Bronchial epithelial cell (primary cell): Measurements from ENCODE around the gene MRLN. TPM values are rescaled to one million over a fixed set of nuclear protein-coding genes. Genes with fewer than 3 reads are reported as not detected.
"Not testable (repeated sequence)": the region's sequence is repeated elsewhere in the genome, so short reads cannot be mapped to it uniquely, and the experiment has no call there.

Experiments used
- DNase-seq: peaks from one replicate; pipeline ENCODE4 v3.0.0-alpha.2; 2010; ENCODE audit warnings: low read depth
- FAIRE-seq: peaks from 2 replicates; lab custom pipeline; 2011; peaks lifted over from hg19 to GRCh38; lab: Jason Lieb, UNC
- H3K27me3 ChIP-seq: 2 replicates; pipeline ENCODE4 v1.5.1; 2011; ENCODE audit warnings: low read length; ENCODE audit not compliant: control insufficient read depth, insufficient read depth
- H3K36me3 ChIP-seq: 2 replicates; pipeline ENCODE4 v1.5.1; 2011; ENCODE audit warnings: low read length; ENCODE audit not compliant: control insufficient read depth, insufficient read depth
- H3K4me3 ChIP-seq: 2 replicates; pipeline ENCODE4 v1.5.1; 2011; ENCODE audit warnings: mild to moderate bottlenecking, low read depth, low read length, control low read depth
- CTCF ChIP-seq: IDR thresholded peaks from 2 replicates; pipeline ENCODE4 v1.5.1; 2011; ENCODE audit warnings: mild to moderate bottlenecking, moderate library complexity, low read length, control low read depth, inconsistent platforms; ENCODE audit not compliant: insufficient read depth, severe bottlenecking
- total RNA-seq: library from RNA; depleted of rRNA; stranded (reverse); fragments of >200 nt; gene quantifications from 2 replicates; pipeline ENCODE4 v1.2.1, GENCODE V29; 2014

Gene MRLN
- total RNA-seq, 1 donor from 2014 or later = not detected

- DNase-seq (no peak), FAIRE-seq (no peak)
- no peak for TF ChIP-seq CTCF
- Histone ChIP-seq H3K4me3 (no peak overlapping the region), H3K36me3 (no peaks in the 10 kb centered on the region), H3K27me3 (no peaks in the 10 kb centered on the region)
Measured at GRCh38 chr10:59750155-59750945, 2.9 kb downstream of the MRLN start.

DNA sequence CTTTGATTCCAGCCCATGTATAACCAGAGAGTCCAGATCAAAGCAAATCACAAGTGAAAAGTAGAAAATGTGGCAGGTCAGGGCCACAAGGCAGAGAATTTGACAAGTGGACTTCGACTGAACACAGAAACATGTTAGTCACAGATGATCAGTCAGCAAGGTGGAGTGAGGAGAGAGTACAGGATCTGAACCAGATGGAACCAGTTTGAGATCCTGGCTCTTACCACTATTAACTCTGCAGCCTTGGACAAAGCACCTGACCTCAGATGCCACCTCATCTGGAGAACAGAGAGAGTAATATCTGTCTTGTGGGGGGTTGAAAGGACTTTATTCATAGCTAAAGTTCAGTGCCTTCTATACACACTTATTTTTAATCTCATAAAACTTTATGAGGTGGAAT is 4.4 kb downstream of the MRLN start:
- Histone ChIP-seq H3K4me3 (no peak overlapping the region), H3K27me3 (no peaks in the 10 kb centered on the region), H3K36me3 (no peaks in the 10 kb centered on the region)
- DNase-seq (peak; percentile 38), FAIRE-seq (no peak)
- no peak for TF ChIP-seq CTCF

- no peak overlapping the region for H3K4me3 ChIP-seq
- TF ChIP-seq CTCF = no peak
- no peak for FAIRE-seq
Measured at GRCh38 chr10:59745163-59745650, 8.0 kb downstream of the MRLN start.

GRCh38 chr10:59744762-59745161 is 8.5 kb downstream of the MRLN start:
- DNase-seq, H3K4me3 ChIP-seq, H3K36me3 ChIP-seq, H3K27me3 ChIP-seq, FAIRE-seq: not testable (repeated sequence)

More at GRCh38 chr10:59745163-59745650, 8.0 kb downstream of the MRLN start:
- DNase-seq = no peak
- no peaks in the 10 kb centered on the region for H3K36me3 ChIP-seq
- no peaks in the 10 kb centered on the region for H3K27me3 ChIP-seq

DNA sequence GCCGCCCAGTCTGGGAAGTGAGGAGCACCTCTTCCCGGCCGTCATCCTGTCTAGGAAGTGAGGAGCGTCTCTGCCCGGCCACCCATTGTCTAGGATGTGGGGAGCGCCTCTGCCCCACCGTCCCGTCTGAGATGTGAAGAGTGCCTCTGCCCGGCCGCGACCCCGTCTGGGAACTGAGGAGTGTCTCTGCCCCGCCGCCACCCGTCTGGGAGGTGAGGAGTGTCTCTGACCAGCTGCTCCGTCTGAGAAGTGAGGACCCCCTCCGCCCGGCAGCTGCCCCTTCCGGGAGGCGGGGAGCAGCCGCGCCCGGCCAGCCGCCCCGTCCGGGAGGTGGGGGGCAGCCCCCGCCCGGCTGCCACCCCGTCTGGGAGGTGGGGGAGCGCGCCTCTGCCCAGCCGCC is 9.1 kb downstream of the MRLN start:
- not testable (repeated sequence) for DNase-seq, H3K27me3 ChIP-seq, H3K4me3 ChIP-seq, H3K36me3 ChIP-seq, FAIRE-seq

- H3K4me3 ChIP-seq = no peak overlapping the region
- no peaks in the 10 kb centered on the region for H3K36me3 ChIP-seq
- DNase-seq (no peak), FAIRE-seq (no peak)
- no peak for TF ChIP-seq CTCF
- no peaks in the 10 kb centered on the region for H3K27me3 ChIP-seq
Measured at GRCh38 chr10:59741583-59741982, 11.7 kb downstream of the MRLN start.
